Left cardiac atrium (tissue), 4 donors: ENCODE data around the gene ZIM2. TPM values are rescaled to one million over a fixed set of nuclear protein-coding genes. Genes with fewer than 3 reads are reported as not detected.

ENCODE experiments used
- ATAC-seq, 2 donors: fragments of 200-7000 bp; cut with Tn5 transposase; one replicate each; pipeline ENCODE4 v1.9.1; 2020; ENCODE audit warnings: mild to moderate bottlenecking in 2 of 2, moderate library complexity in 2 of 2
- DNase-seq: peaks from one replicate; pipeline ENCODE4 v3.0.0-alpha.2; 2020
- intact Hi-C, 2 donors: fragments of 100-400 bp; cut with DNase I; formaldehyde crosslinking; loops; one replicate each; pipeline versions ENCODE4 v1.14.1 to v1.15.1; 2022 to 2023
- total RNA-seq, 2 donors: library from RNA; stranded (reverse); fragmentation: NEBNext Ultra II Directional; extraction: Animal tissue kit (Norgen Biotek cat#: 25700); gene quantifications; one replicate each; pipeline ENCODE4 v1.2.1, GENCODE V29; 2021
- donor health status: DM: no; HTN: yes; CAD: no.
- donor health status: DM: no; HTN: yes; CAD: no; lungs with severe emphysema.
- donor health status: DM: yes; HTN: yes; CAD: no.
- donor health status: Dilated cardiomyopathy.

Gene ZIM2
- total RNA-seq, 2 donors from 2014 or later: not detected

- DNase-seq (no peak), ATAC-seq (no peak)
- intact Hi-C loops: no loop called here
Observed at GRCh38 chr19:56725829-56726424, 114.6 kb downstream of the ZIM2 start.

Other genes with a start within 250 kb of the ZIM2 start
- 1 to 10 TPM; 5.6 to 7.8 TPM for gene ZNF71, start 245.4 kb downstream of the ZIM2 start, total RNA-seq
- gene SMIM17, start 197.6 kb downstream of the ZIM2 start, total RNA-seq: under 1 TPM in 1 of 2 donors, not detected in 1; 0.39 TPM
- 1 to 10 TPM; 2.2 to 4.1 TPM for gene ZNF835, start 169.0 kb downstream of the ZIM2 start, total RNA-seq
- 10 to 100 TPM in 1 of 2 donors, 1 to 10 TPM in 1; 8.0 to 10.7 TPM for gene PEG3, start within 50 bp of the ZIM2 start, total RNA-seq